ENCODE data around the gene DOC2A. TPM values are rescaled to one million over a fixed set of nuclear protein-coding genes. Genes with fewer than 3 reads are reported as not detected.

DOC2A gene
- total RNA-seq, 4 donors from 2014 or later, result 7.2 to 28.8 (median 9.7) TPM

GRCh38 chr16:29984137-29984763 lies 26.6 kb downstream of the DOC2A start:
- H3K27ac ChIP-seq, result no peak overlapping the region
- WGBS, 2 donors (ENCODE audit: low coverage in 1 of 2), result 89% methylated on average over 6 of the region's 6 CpGs; no CpG with 5 or more reads in 1 of the 2 donors
- H3K4me3 ChIP-seq, result no peak overlapping the region
- DNase-seq, result no peak
- peaks cover 0 to 3% (median 0%) of the 10 kb centered on the region in 4 donors for H3K4me1 ChIP-seq
- TF ChIP-seq CTCF (IDR thresholded peaks at IDR 0.05) (no peak), POLR2AphosphoS5 (IDR thresholded peaks at IDR 0.05) (no peak), POLR2A (IDR thresholded peaks at IDR 0.05) (no peak), EP300 (IDR thresholded peaks at IDR 0.05; ENCODE audit: low read depth) (no peak)
- H3K9me3 ChIP-seq, result no peaks in the 10 kb centered on the region
- in situ Hi-C loops (cut with MboI; ENCODE audit: low pct_ligation_motif_present in 1 of 4, low pct_unique_long_range_greater_than_20kb in 1 of 4, low sequenced_read_pairs in 3 of 4), result no loop called here
- intact Hi-C loops (cut with DNase I; ENCODE audit: low total_unique reads), result no loop called here
- no peaks in the 10 kb centered on the region for H3K27me3 ChIP-seq
- H3K36me3 ChIP-seq, result peaks cover 0 to 77% (median 38%) of the 10 kb centered on the region in 4 donors

- peaks cover 0 to 83% (median 40%) of the 10 kb centered on the region in 4 donors for H3K36me3 ChIP-seq
- DNase-seq, result no peak
- no peaks in the 10 kb centered on the region for H3K9me3 ChIP-seq
- H3K27me3 ChIP-seq, result no peaks in the 10 kb centered on the region
- TF ChIP-seq CTCF (IDR thresholded peaks at IDR 0.05) (no peak), POLR2AphosphoS5 (IDR thresholded peaks at IDR 0.05) (no peak), EP300 (IDR thresholded peaks at IDR 0.05; ENCODE audit: low read depth) (no peak), POLR2A (IDR thresholded peaks at IDR 0.05) (no peak)
- no peaks in the 10 kb centered on the region for H3K4me1 ChIP-seq
- in situ Hi-C loops (cut with MboI; ENCODE audit: low pct_ligation_motif_present in 1 of 4, low pct_unique_long_range_greater_than_20kb in 1 of 4, low sequenced_read_pairs in 3 of 4), result no loop called here
- intact Hi-C loops (cut with DNase I; ENCODE audit: low total_unique reads), result no loop called here
- H3K4me3 ChIP-seq, result no peak overlapping the region
- H3K27ac ChIP-seq, result no peak overlapping the region
- 63 to 89% methylated on average over 2 to 12 of the region's 12 CpGs for WGBS, 2 donors (ENCODE audit: low coverage in 1 of 2)
These were observed 27.2 kb downstream of the DOC2A start for GRCh38 chr16:29983420-29984136.

DNA sequence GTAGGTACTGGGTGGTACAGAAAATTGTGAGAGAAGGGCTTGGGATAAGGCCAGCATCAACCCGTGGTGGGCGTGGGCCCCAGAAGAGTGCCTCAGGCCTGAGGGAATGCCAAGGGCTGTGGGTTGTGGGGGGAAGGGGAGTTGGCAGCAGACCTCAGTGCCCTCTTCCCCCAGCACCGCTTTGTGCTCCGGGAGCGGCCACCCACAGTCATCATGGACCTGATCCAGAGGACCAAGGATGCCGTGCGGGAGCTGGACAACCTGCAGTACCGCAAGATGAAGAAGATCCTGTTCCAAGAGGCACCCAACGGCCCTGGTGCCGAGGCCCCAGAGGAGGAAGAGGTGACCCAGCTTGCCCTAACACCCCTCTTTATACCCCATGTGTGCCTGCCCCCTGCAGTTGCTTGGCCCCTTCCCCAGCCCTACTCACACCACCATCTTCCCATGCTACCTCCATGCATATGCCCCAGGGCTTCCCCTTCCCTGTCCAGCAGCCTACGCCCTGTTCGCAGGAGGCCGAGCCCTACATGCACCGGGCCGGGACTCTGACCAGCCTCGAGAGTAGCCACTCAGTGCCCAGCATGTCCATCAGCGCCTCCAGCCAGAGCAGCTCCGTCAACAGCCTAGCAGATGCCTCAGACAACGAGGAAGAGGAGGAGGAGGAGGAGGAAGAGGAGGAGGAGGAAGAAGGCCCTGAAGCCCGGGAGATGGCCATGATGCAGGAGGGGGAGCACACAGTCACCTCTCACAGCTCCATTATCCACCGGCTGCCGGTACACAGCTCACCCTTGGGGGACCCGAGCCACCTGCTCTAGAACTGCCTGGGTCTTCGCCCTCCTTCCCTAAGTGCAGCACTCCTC lies 28.0 kb downstream of the DOC2A start:
- no peak for DNase-seq
- H3K4me3 ChIP-seq, result no peak overlapping the region
- WGBS, 2 donors (ENCODE audit: low coverage in 1 of 2), result 90% methylated on average over 24 of the region's 24 CpGs; no CpG with 5 or more reads in 1 of the 2 donors

More for the DNA sequence above, 28.0 kb downstream of the DOC2A start:
- Histone ChIP-seq H3K9me3 (no peaks in the 10 kb centered on the region), H3K27me3 (no peaks in the 10 kb centered on the region), H3K4me1 (no peaks in the 10 kb centered on the region), H3K27ac (no peak overlapping the region), H3K36me3 (peaks cover 0 to 85% (median 37%) of the 10 kb centered on the region in 4 donors)
- intact Hi-C loops (cut with DNase I; ENCODE audit: low total_unique reads) (no loop called here), in situ Hi-C loops (cut with MboI; ENCODE audit: low pct_ligation_motif_present in 1 of 4, low pct_unique_long_range_greater_than_20kb in 1 of 4, low sequenced_read_pairs in 3 of 4) (no loop called here)
- no peak for TF ChIP-seq EP300 (IDR thresholded peaks at IDR 0.05; ENCODE audit: low read depth)
- no peak for TF ChIP-seq CTCF (IDR thresholded peaks at IDR 0.05)
- TF ChIP-seq POLR2AphosphoS5 (IDR thresholded peaks at IDR 0.05), result no peak
- no peak for TF ChIP-seq POLR2A (IDR thresholded peaks at IDR 0.05)
